ENCODE data around the gene CCDC167.

The CCDC167 gene

DNA sequence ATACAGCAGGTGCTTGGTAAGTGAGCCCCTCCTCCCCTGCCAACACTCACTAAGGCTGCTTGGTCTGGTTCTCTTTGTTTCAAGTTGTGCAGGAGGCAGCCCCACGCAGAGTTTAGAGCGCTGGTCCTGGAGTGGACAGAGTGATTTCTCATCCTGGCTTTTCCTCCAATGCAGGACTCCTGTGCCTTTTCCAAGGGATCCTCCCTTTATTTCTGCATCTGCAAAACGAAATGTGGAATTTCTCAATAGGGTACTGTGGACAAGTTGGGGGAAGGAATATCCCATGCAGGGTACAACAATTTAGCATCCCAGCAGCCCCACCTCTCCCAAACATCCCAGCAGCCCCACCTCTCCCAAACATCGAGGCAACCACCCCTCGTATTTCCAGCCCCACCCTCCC, 30.6 kb upstream of the CCDC167 start:
- no peak for DNase-seq (ENCODE audit: low read depth in 2 of 2)

DNA sequence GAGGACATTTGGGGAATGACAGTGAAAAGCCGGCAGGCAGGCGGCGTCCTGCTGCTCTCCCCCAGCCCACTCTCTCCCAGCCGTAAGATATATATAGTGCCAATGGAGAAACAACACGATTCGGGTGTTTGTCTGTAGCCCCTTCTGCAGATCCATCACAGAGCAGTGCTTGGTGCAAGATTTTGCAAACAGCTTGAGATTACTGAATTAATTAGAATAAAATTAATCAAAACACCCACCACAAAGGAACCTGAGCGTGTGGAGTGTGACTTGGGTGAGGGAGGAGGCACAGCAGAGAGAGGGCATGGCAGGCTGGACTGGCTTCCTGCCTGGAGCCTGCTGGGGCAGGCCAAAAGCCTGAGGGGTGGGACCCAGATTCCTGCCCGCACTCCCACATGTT, 28.8 kb upstream of the CCDC167 start:
- DNase-seq (ENCODE audit: low read depth in 2 of 2): no peak

GRCh38 chr6:37525460-37526357, 26.0 kb upstream of the CCDC167 start:
- no peak for DNase-seq (ENCODE audit: low read depth in 2 of 2)

DNA sequence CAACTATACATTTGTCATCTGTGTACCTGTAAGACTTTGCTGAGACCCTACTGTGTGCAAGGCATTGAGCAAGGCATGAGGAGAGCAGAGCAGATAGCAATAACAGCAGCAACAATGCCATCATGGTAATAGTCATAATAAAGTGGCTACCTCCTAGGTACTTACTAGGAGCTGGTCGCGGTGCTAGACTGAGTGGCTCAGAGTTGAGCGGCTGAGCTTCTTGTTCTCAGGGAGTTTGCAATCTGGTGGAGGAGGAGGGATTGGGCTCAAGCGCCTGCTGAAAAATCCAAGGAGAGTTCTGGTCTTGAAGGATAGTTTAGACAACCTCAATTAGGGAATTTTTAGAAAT, 25.3 kb upstream of the CCDC167 start:
- DNase-seq (ENCODE audit: low read depth in 2 of 2): no peak

GRCh38 chr6:37524025-37524969, 24.6 kb upstream of the CCDC167 start:
- DNase-seq (ENCODE audit: low read depth in 2 of 2): no peak

DNA sequence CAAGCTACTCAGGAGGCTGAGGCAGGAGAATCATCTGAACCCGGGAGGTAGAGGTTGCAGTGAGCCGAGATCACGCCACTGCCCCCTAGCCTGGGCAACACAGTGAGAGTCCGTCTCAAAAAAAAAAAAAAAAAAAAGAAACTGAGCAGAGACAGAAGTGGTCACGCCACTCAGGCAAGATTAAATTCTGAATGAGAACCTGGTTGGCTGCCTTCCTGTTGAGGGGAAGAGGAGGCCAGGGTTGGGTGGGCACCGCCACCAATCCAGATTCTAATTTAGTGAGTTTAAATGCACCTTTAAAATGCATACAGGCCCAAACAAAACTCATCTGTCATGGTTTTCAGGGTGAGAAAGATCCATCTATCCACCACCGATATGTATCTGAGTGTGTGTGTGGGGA, 23.7 kb upstream of the CCDC167 start:
- DNase-seq (ENCODE audit: low read depth in 2 of 2): no peak

GRCh38 chr6:37522836-37523235, 23.1 kb upstream of the CCDC167 start:
- DNase-seq (ENCODE audit: low read depth in 2 of 2): no peak

DNA sequence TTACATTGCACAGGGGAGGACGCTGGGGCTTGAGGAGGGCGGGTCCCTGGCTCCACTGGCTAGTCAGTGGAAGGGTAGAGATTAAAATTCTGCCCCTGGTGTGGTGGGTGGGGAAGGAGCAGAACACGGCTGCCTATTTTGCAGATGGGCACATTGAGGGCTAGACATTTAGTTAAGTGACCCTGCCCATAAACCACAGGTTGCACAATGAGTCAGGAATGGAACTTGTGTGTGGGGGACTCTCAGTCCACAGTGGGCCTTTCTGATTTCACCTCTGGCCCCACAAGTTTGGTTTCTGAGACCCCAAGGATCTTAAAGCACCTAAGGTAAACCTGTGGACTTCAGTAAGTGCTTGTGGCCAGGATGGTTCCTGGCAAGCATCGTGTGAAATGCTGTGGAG, 22.0 kb upstream of the CCDC167 start:
- no peak for DNase-seq (ENCODE audit: low read depth in 2 of 2)

- DNase-seq (ENCODE audit: low read depth in 2 of 2): no peak
Measured at GRCh38 chr6:37520926-37521325, 21.2 kb upstream of the CCDC167 start.

DNA sequence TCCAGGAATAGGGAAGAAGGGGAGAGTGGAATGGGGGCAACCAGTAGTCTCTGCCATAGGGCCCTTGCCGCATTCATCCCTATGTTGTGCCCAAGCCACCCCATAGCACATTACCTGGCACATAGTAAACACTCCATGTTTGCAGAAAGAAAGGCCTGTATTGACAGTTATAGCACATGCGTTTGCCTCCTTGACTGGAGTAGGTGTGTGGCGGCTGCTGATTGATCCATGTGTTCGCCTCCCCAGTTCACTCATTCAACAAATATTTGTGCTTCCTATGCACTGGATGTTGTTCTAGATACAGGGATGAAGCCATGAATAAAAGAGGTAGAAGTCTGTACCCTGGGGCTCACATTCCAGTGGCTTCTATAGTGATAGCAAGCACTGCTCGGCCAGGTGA, 19.8 kb upstream of the CCDC167 start:
- DNase-seq (ENCODE audit: low read depth in 2 of 2): no peak

- no peak for DNase-seq (ENCODE audit: low read depth in 2 of 2)
Measured at GRCh38 chr6:37518116-37518515, 18.4 kb upstream of the CCDC167 start.

GRCh38 chr6:37517411-37517812, 17.7 kb upstream of the CCDC167 start:
- no peak for DNase-seq (ENCODE audit: low read depth in 2 of 2)

DNA sequence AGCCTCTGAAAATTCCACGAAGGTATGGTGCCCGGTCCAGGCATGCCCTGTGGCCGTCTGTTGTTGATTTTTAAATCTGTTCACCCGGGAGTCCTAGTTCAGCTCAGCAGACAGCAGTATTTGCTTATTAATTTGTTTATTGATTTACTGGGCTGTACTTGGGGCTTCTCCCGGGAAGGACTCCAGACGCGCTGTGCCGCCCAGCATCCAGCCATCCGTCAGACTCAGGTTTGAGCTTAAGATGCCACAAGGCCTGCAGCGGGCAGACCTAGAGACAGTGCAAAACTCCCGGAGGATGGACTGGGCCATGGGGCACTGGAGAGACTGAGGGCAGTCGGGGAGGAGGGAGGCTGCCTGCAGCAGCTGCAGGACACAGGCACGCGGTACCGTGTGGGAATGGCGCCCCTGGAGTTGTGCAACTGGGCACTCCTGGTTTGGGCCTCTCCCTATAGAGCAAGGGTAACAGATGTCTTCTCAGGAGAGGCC, 17.3 kb upstream of the CCDC167 start:
- DNase-seq (ENCODE audit: low read depth in 2 of 2): no peak

GRCh38 chr6:37516076-37516919, 16.6 kb upstream of the CCDC167 start:
- no peak for DNase-seq (ENCODE audit: low read depth in 2 of 2)

DNA sequence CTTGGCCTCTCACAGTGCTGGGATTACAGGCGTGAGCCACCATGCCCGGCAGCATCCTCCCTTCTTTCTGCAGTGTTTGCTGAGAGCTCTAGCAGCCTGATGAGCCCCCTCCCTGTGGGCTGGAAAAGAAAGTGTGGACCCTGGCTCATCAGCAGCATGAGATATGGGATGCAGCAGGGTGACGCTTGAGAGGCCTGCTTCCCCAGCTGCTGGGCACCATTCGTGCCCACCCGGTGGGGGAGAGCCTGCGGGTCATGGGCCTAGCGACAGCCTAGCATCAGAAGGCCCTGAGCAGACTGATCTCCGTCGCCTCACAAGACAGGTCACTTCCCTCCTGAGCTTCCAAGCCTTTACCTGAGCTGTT, 16.0 kb upstream of the CCDC167 start:
- DNase-seq (ENCODE audit: low read depth in 2 of 2): no peak

- DNase-seq (ENCODE audit: low read depth in 2 of 2): no peak
Measured at GRCh38 chr6:37514837-37515236, 15.1 kb upstream of the CCDC167 start.

DNA sequence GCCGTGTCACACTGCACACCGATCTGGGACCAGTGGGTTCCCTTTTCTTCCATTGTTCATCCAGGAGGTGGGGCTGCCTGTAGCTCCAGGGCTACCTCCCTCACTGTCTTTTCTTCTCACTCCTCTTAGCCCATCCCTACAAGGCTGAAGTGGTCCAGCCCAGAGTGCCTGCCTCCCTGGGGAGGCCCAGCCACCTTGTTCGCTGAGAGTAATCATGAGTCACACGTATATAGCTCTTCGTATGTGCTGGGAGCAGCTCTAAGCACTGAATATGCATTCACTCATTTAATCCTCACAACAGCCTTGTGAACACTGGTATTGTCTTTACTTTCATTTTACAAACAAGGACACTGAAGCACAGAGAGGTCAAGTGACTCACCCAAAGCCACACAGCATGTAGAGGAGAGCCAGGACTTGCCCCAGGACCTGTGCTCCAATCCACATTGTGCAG, 14.7 kb upstream of the CCDC167 start:
- DNase-seq (ENCODE audit: low read depth in 2 of 2): peak in 1 of 2 experiments; percentile 22

DNA sequence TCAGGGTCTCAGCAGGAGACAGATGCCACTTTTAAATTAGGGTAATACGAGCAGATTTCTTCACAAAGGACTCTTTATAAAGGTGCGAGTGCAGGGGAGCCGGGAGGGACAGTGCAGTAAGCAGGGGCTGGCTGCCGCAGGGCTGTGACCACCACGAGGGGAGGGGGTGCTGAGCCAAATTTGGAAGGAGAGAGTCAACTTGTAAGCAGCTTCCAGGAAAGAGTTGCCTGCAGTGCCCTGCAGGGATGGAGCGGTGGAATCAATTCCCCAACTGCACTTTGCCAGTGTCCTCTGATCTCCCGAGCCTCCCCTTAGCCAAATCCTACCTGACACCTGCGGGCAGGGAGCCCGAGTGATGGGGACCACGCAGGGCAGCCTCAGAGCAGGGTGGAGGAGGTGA, 13.9 kb upstream of the CCDC167 start:
- DNase-seq (ENCODE audit: low read depth in 2 of 2): no peak

DNA sequence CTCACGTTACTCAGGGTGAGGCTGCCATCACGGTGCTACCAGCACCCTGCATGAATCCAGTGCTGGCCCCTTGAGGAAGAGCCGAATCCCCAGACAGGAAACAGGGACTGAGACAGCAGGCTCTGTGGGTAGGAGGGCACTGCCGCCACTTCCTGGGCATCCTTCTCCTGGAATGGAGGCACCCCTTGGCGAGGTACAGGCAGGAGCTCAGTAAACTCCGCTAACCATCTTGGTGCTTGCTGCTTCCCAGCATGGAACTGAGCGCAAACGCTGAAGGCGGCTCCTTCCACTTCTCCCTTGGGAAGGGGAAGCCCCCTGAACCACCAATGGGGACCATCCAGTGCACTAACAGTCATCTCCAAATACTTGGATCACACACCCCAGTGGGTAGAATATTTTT, 13.5 kb upstream of the CCDC167 start:
- DNase-seq (ENCODE audit: low read depth in 2 of 2): no peak

GRCh38 chr6:37512400-37513011, 12.8 kb upstream of the CCDC167 start:
- DNase-seq (ENCODE audit: low read depth in 2 of 2): no peak

DNA sequence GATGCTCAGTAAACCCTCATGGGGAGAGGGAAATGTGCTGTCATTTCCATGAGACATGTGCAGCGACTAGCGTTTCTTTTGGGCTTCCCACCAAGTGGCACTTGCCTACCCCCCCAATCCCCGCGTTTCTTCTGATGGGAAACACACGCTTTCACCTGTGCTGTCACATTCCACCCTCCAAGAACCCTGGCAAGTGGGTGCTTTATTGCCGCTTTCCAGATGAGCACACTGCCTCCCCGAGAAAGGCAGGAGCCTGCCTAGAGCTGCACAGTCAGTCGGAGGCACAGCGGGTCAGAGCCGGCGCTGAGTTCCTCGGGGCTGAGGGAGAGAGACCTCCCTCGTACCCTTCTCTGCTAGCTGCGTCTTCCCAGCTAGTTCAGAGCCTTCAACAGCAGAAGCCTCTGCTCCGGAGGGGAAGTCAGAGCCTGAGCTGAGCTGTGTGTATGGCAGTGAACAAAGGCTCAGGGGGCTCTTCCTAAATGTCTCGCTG, 12.3 kb upstream of the CCDC167 start:
- DNase-seq (ENCODE audit: low read depth in 2 of 2): no peak
